PC-3 (cell line): Measurements from ENCODE around the gene GTPBP3. TPM values are rescaled to one million over a fixed set of nuclear protein-coding genes. Genes with fewer than 3 reads are reported as not detected.

ENCODE experiments used
- ATAC-seq: fragments of 200-7000 bp; cut with Tn5 transposase; 2 replicates; pipeline ENCODE4 v1.9.1; 2020; ENCODE audit warnings: mild to moderate bottlenecking, moderate library complexity
- BruUV-seq: library from RNA; stranded (reverse); fragments of 400-500 nt; replicated peaks from 2 replicates; lab custom pipeline; 2021; lab: Mats Ljungman, UMichigan
- CTCF ChIA-PET: fragments of 300-600 bp; sonication (Branson Sonifier 250); formaldehyde crosslinking; loops from one replicate; lab custom pipeline; 2022; ENCODE audit warnings: antibody characterized with exemption; lab: Charles Lee
- POLR2A ChIA-PET: fragments of 300-600 bp; sonication (Branson Sonifier 250); formaldehyde crosslinking; loops from one replicate; lab custom pipeline; 2022; ENCODE audit warnings: antibody characterized with exemption; ENCODE audit not compliant: unreplicated experiment; lab: Charles Lee
- DNase-seq: peaks from one replicate; pipeline ENCODE4 v3.0.0-alpha.2; 2015
- H2AFZ ChIP-seq: fragments of 300-600 bp; sonication (generic); 2 replicates; pipeline ENCODE4 v1.6.0; 2016; ENCODE audit warnings: antibody characterized with exemption, low read length
- H3F3A ChIP-seq: fragments of 300-600 bp; sonication (generic); one replicate; pipeline ENCODE4 v1.6.0; 2017; ENCODE audit warnings: antibody characterized with exemption, low read length, control low read depth, mild to moderate bottlenecking; ENCODE audit not compliant: unreplicated experiment
- H3K27ac ChIP-seq: fragments of 300-600 bp; sonication (generic); 2 replicates; pipeline ENCODE4 v1.5.1; 2016; ENCODE audit warnings: mild to moderate bottlenecking, low read length
- H3K27me3 ChIP-seq: fragments of 300-600 bp; sonication (generic); 2 replicates; pipeline ENCODE4 v1.6.1; 2016; ENCODE audit warnings: low read length, mixed read lengths
- H3K36me3 ChIP-seq: fragments of 300-600 bp; sonication (generic); 2 replicates; pipeline ENCODE4 v1.6.1; 2016; ENCODE audit warnings: low read depth, mixed run types, low read length, mixed read lengths
- H3K4me1 ChIP-seq: fragments of 300-600 bp; sonication (generic); 2 replicates; pipeline ENCODE4 v1.5.1; 2016; ENCODE audit warnings: low read length; ENCODE audit not compliant: insufficient read depth
- H3K4me2 ChIP-seq: fragments of 300-600 bp; sonication (generic); 2 replicates; pipeline ENCODE4 v1.6.0; 2016; ENCODE audit warnings: low read length
- H3K4me3 ChIP-seq: fragments of 300-600 bp; sonication (generic); 2 replicates; pipeline ENCODE4 v1.5.1; 2016; ENCODE audit warnings: mild to moderate bottlenecking, low read length, mixed read lengths
- H3K79me2 ChIP-seq: fragments of 300-600 bp; sonication (generic); 2 replicates; pipeline ENCODE4 v1.6.1; 2017; ENCODE audit warnings: low read length, mixed read lengths
- H3K9ac ChIP-seq: fragments of 300-600 bp; sonication (generic); 2 replicates; pipeline ENCODE4 v1.6.0; 2016; ENCODE audit warnings: mild to moderate bottlenecking, low read length
- H3K9me2 ChIP-seq: fragments of 300-600 bp; sonication (generic); replicated peaks from 2 replicates; pipeline ENCODE4 v1.6.1; 2016; ENCODE audit warnings: mixed run types, low read length, mixed read lengths
- H3K9me3 ChIP-seq: fragments of 300-600 bp; sonication (generic); 2 replicates; pipeline ENCODE4 v1.6.1; 2016; ENCODE audit warnings: low read length, mixed read lengths
- H4K20me1 ChIP-seq: fragments of 300-600 bp; sonication (generic); 2 replicates; pipeline ENCODE4 v1.6.1; 2016; ENCODE audit warnings: low read length, mixed read lengths
- EZH2 ChIP-seq: fragments of 300-600 bp; sonication (generic); IDR thresholded peaks from one replicate; pipeline ENCODE4 v1.6.1; 2017; ENCODE audit warnings: antibody characterized with exemption, mild to moderate bottlenecking, low read length; ENCODE audit not compliant: unreplicated experiment
- EZH2phosphoT487 ChIP-seq: fragments of 300-600 bp; sonication (generic); IDR thresholded peaks from 2 replicates; pipeline ENCODE4 v1.6.1; 2018; ENCODE audit warnings: mild to moderate bottlenecking, antibody characterized with exemption, low read length, borderline replicate concordance
- intact Hi-C: fragments of 100-400 bp; cut with micrococcal nuclease; formaldehyde crosslinking; loops from 2 replicates; pipeline ENCODE4 v1.9.0; 2023
- total RNA-seq: library from RNA; depleted of rRNA; stranded (reverse); fragments of >200 nt; gene quantifications from 2 replicates; pipeline ENCODE4 v1.2.3, GENCODE V29; 2014
- TF ChIP-seq, protein P1 (sequence below): fragments of 300-600 bp; sonication (generic); conservative IDR thresholded peaks from 2 replicates; pipeline ENCODE4 v1.5.1; 2017; ENCODE audit warnings: antibody characterized with exemption, low read depth, mild to moderate bottlenecking, low read length

GTPBP3 gene
- total RNA-seq, 1 experiment from 2014 or later: 86.0 TPM

DNA sequence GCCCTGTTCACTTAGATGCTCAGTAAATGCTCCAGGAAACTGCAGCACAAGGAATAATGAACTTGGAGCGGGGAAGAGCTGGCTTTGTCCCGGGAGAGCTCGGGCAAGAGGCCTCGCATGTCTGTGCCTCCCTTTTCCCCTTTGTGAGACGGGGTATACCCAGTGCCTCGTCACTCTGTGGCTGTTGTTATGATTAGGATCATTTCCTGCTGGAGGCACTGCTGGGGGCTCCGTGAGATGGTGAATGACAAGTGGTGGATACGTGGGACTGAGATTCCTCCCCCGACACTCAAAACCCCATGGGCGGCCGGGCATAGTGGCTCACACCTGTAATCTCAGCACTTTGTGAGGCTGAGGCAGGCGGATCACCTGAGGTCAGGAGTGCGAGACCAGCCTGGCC lies 40.9 kb downstream of the GTPBP3 start:
- Histone ChIP-seq H4K20me1 (no peaks in the 10 kb centered on the region), H3K4me1 (no peaks in the 10 kb centered on the region), H3K27ac (no peak overlapping the region), H3F3A (no peaks in the 10 kb centered on the region), H3K9me2 (no peaks in the 10 kb centered on the region), H3K36me3 (no peaks in the 10 kb centered on the region), H3K4me3 (no peak overlapping the region), H3K27me3 (no peaks in the 10 kb centered on the region), H3K9me3 (no peaks in the 10 kb centered on the region), H2AFZ (no peak overlapping the region), H3K79me2 (no peaks in the 10 kb centered on the region), H3K9ac (no peak overlapping the region), H3K4me2 (no peak overlapping the region)
- TF ChIP-seq EZH2 (no peak), EZH2phosphoT487 (no peak)
- TF ChIP-seq, protein P1, sequence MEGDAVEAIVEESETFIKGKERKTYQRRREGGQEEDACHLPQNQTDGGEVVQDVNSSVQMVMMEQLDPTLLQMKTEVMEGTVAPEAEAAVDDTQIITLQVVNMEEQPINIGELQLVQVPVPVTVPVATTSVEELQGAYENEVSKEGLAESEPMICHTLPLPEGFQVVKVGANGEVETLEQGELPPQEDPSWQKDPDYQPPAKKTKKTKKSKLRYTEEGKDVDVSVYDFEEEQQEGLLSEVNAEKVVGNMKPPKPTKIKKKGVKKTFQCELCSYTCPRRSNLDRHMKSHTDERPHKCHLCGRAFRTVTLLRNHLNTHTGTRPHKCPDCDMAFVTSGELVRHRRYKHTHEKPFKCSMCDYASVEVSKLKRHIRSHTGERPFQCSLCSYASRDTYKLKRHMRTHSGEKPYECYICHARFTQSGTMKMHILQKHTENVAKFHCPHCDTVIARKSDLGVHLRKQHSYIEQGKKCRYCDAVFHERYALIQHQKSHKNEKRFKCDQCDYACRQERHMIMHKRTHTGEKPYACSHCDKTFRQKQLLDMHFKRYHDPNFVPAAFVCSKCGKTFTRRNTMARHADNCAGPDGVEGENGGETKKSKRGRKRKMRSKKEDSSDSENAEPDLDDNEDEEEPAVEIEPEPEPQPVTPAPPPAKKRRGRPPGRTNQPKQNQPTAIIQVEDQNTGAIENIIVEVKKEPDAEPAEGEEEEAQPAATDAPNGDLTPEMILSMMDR: no peak
- intact Hi-C loops: no loop called here
- no peak for ATAC-seq
- ChIA-PET CTCF (no interaction called here), POLR2A (no interaction called here)
- no peak for DNase-seq
- no TSS peak for BruUV-seq

DNA sequence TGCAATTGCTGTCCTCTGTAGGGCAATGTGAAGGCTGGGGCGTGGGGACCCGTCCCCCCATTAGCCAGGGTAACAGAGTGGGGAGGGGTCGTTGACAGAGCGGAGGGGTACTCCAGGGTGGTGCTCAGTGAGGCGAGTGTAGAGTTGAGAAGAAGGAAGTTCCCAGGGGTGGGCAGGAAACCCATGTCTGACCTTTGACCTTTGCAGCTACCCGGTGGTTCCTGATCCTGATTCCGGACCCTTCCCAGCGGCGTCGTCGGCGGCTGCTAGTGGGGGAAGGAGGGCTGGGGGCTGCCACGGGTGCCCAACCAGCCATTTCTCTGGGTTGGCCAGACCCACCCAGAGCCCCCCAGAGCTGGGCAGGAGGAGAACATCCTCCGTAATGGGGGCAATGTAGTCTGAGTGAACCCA lies 41.9 kb downstream of the GTPBP3 start:
- Histone ChIP-seq H3K4me2 (no peak overlapping the region), H3F3A (no peaks in the 10 kb centered on the region), H3K27me3 (no peaks in the 10 kb centered on the region), H3K4me1 (no peaks in the 10 kb centered on the region), H3K9me2 (no peaks in the 10 kb centered on the region), H2AFZ (no peak overlapping the region), H3K4me3 (no peak overlapping the region), H3K79me2 (no peaks in the 10 kb centered on the region), H3K9ac (no peak overlapping the region), H3K9me3 (no peaks in the 10 kb centered on the region), H3K36me3 (no peaks in the 10 kb centered on the region), H4K20me1 (no peaks in the 10 kb centered on the region), H3K27ac (no peak overlapping the region)
- intact Hi-C loops: no loop called here
- TF ChIP-seq, protein P1: no peak
- TF ChIP-seq EZH2 (no peak), EZH2phosphoT487 (no peak)
- POLR2A ChIA-PET: no interaction called here
- BruUV-seq: no TSS peak
- CTCF ChIA-PET: no interaction called here
- no peak for ATAC-seq
- no peak for DNase-seq

DNA sequence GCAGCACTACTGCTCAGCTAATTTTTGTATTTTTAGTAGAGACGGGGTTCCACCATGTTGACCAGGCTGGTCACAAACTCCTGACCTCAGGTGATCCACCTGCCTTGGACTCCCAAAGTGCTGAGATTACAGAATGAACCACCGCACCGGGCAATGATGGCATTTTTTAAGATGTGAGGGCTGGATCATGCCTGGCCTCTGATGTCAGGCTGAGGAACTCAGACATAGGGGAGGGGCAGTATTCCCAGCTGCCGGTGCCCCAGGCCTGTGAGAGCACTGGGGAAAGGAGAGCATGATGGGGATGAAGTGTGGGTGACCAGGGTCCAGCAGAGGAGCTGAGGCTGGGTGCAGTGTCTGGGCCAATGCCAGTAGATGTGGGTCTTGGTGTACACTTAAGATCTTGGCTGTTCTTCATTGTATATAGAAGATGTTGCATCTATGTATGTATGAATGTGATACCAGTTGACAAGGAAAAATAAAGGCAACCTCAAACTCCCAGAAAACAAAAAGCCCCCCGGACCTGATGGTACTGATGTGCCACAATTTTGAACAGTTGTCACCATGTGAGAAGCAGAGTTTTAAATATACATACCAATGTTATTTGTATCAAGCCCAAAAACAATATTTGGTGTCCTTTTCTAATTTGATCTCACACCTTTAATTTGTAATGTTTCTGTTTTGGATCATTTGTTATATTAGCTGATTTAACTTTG lies 43.2 kb downstream of the GTPBP3 start:
- TF ChIP-seq, protein P1: no peak
- no peak for TF ChIP-seq EZH2
- no peak for TF ChIP-seq EZH2phosphoT487
- Histone ChIP-seq H3K36me3 (no peaks in the 10 kb centered on the region), H3K9me3 (no peaks in the 10 kb centered on the region), H3K9me2 (no peaks in the 10 kb centered on the region), H3K9ac (no peak overlapping the region), H3K4me2 (no peak overlapping the region), H3K27ac (no peak overlapping the region), H4K20me1 (no peaks in the 10 kb centered on the region), H3K4me1 (no peaks in the 10 kb centered on the region), H3K27me3 (no peaks in the 10 kb centered on the region), H3F3A (no peaks in the 10 kb centered on the region), H3K79me2 (no peaks in the 10 kb centered on the region), H3K4me3 (no peak overlapping the region), H2AFZ (no peak overlapping the region)
- ChIA-PET CTCF (no interaction called here), POLR2A (no interaction called here)
- ATAC-seq (no peak), DNase-seq (no peak)
- no TSS peak for BruUV-seq
- intact Hi-C loops: loop anchor here (10.0 kb wide), 1 partner anchor 86 kb away; no protein-coding TSS in a partner anchor
